GM10248 (cell line): ENCODE measurements around the gene CDH15.

ENCODE experiments used
- CTCF ChIA-PET: fragments of 300-600 bp; sonication (Branson Sonifier 250); formaldehyde crosslinking; extraction: SDS; loops from one replicate; lab custom pipeline; 2021; ENCODE audit warnings: antibody characterized with exemption; lab: Yijun Ruan, JAX
- POLR2A ChIA-PET: fragments of 350-650 bp; sonication (Branson Sonifier 250); formaldehyde crosslinking; extraction: SDS; loops from one replicate; lab custom pipeline; 2020; ENCODE audit warnings: antibody characterized with exemption; lab: Yijun Ruan, JAX
- DNase-seq: peaks from one replicate; pipeline ENCODE4 v3.0.0; 2012; ENCODE audit errors: extremely low spot score
- TF ChIP-seq, protein P1 (sequence below): IDR thresholded peaks from 2 replicates; pipeline ENCODE4 v1.5.1; 2012; ENCODE audit warnings: mild to moderate bottlenecking, low read depth; ENCODE audit errors: extremely low read depth, missing control alignments, control extremely low read depth

CDH15 gene

DNA sequence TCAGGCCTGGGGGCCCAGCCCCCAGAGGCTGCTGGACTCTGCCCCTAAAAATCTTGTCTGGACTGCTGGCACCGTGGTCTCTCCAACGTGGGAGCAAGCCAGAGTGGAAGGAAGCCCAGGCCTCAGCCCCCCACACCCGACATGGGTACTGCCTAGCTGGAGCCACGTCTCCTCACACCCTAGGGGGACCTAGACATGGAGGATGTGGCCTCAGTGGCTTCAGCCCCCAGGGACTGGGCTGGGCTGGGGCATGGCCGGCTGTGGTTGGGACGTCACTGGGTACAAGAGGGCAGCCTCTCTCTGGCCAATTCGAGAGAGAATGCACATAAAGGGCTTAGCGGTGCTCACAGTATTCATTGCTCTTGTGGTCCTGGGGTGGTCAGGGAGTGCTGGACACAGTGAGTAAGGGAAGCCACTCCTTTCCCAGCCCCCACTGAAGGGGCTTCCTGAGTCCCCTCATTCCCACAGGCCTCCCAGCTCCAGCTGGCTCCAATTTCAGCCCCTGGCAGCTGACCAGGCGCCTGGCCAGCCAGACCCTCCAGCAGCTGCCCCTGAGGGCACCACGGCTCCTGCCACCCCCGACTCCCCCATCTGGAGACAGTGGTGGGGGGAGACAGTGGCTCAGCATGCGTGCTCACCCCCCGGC lies 1.1 kb downstream of the CDH15 start:
- ChIA-PET CTCF (interaction anchor here (1.2 kb wide), 1 partner anchor 435 kb away, joined by 3 read pairs; no protein-coding TSS in a partner anchor), POLR2A (no interaction called here)
- no peak for DNase-seq
- TF ChIP-seq, protein P1, sequence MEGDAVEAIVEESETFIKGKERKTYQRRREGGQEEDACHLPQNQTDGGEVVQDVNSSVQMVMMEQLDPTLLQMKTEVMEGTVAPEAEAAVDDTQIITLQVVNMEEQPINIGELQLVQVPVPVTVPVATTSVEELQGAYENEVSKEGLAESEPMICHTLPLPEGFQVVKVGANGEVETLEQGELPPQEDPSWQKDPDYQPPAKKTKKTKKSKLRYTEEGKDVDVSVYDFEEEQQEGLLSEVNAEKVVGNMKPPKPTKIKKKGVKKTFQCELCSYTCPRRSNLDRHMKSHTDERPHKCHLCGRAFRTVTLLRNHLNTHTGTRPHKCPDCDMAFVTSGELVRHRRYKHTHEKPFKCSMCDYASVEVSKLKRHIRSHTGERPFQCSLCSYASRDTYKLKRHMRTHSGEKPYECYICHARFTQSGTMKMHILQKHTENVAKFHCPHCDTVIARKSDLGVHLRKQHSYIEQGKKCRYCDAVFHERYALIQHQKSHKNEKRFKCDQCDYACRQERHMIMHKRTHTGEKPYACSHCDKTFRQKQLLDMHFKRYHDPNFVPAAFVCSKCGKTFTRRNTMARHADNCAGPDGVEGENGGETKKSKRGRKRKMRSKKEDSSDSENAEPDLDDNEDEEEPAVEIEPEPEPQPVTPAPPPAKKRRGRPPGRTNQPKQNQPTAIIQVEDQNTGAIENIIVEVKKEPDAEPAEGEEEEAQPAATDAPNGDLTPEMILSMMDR = no peak

DNA sequence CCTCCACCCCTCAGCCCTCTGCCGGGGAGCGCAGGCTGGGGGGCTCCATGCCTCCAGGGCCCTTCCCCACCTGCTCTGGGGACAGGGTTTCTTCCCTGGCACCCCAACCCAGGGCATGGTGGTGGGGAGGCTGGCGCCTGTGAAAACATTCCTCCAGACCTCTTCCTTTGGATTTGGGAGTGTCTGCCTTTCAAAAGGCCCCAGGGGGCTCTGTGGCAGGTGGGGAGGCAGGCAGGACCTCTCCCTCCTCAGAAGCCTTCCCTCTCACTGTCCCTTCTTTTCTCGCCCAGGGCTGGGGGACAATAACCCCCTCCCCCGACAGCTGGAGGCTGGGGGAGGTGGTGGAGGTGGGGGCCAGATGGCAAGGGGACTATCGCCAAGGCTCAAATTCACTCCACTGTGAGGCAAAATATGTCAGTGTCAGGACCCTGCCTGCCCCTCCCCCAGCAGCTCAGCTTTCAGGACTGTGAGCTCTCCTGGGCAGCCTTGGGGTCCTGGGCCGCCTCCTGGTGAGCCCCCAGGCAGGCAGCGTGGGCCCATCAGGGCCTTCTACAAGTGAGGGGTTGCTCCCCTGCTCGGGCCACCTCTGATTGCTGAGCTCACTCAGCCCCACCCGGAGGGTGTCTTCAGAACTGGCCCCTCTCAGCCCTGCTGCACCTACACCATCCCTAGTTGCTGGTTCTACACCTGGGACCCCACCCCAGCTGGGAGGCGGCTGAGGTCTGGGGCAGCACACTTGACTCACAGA lies 1.8 kb downstream of the CDH15 start:
- CTCF ChIA-PET = interaction anchor here (1.2 kb wide), 1 partner anchor 436 kb away, joined by 3 read pairs; no protein-coding TSS in a partner anchor

DNA sequence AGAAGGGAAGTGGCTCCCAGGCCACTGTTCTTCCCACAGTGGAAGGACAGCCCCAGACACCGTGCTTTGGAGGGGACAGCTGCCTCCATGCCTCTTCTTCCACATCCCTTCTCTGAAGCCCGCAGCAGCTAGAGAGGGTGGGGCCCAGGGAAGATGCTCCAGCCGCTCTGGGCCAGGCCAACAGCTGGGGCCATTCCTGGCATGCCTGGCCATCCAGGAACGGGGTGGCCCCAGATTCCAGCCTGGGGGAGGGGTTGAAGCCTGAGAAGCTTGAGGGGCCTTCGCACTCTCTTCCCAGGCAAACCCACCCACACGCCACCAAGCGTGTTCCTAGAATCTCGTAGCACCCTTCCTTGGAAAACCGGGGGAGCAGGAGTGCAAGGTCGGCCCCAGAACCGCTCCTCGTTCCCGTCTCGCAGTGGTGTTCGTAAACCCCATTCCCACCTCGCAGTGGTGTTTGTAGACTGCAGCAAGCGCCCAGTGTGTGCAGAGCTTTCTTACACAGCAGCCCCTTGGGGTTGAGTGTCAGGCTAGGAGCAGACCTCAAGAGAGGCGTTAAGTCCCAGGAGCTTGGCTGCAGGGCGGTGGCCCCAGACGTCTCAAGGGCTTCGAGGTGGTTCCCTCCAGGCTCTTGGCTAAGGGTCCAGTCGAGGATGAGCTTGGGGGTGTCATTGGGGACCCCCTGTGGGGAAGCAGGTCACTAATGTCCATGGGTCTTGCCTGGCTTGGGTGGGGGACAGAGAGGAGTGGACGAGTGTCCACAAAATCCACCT lies 2.7 kb downstream of the CDH15 start:
- POLR2A ChIA-PET = interaction anchor here (0.8 kb wide), 1 partner anchor 18 kb away, joined by 4 read pairs; no protein-coding TSS in a partner anchor
- DNase-seq = no peak
- CTCF ChIA-PET = no interaction called here
- TF ChIP-seq, protein P1 = no peak

More for the DNA sequence above, 1.8 kb downstream of the CDH15 start:
- POLR2A ChIA-PET = interaction anchor here (0.8 kb wide), 1 partner anchor 19 kb away, joined by 4 read pairs; no protein-coding TSS in a partner anchor
- TF ChIP-seq, protein P1 = no peak
- no peak for DNase-seq

DNA sequence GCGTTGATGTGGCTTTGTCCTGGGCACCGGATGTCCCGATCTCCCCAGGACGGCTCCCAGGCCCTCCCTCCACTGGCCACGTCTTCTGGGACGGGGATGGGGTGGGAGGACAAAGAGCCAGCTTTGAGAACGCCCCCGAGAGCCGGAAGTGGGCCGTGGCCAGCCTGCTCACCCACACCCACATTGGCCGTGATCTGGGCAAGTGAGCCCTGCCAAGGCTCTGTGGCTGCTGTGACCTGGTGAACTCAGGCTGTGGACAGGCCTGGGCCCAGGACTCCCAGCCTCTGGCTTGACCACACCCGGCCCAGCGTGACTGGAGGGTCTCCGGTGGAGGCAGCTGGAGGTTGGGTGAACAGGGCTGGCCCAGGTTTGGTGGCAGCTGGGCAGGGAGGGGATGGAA lies 3.3 kb downstream of the CDH15 start:
- ChIA-PET CTCF (interaction anchor here (0.7 kb wide), 1 partner anchor 241 kb away, joined by 3 read pairs; no protein-coding TSS in a partner anchor), POLR2A (no interaction called here)
- no peak for DNase-seq
- TF ChIP-seq, protein P1 = no peak

DNA sequence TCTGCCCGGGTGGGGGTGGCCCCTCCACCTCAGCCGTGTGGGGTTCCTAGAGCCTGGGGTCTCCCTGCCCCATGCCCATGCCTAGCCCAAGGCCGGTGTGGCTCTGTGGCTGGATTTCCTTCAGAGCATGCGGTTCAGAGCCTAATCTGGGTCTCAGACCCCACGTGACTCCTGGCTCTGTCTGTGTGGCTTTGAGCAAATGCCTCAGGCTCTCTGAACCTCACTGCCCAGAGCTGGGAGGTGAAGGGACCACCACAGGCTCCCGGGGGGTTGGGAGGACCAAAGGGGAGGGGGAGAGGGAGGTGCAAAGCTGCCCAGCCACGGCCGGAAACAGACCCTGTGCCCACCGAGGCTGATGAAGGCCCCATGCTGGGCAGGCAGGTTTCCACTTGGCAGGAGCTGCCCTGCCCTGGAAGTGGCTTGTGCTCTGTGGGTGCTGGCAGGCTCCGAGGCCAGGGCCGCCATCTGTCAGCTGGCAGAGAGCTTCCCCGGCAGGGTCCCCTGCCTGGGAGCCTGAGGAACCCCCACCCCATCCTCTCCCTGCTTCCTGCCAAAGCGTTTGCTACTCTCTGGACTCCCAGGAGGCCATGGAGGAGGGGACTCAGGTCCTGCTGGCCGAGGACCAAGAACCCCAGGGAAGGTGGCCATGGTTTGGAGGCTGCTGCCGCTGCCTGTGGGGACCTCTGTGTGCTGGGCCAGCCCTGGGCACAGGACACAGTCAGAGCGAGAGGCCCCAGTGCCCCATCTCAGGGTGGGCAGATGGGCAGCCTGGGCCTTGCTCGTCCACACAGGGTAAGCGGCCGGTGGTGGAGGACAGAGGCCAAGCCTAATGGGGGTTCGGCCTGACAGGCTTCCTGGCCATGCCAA lies 4.0 kb downstream of the CDH15 start:
- TF ChIP-seq, protein P1 = no peak
- ChIA-PET CTCF (interaction anchor here (0.7 kb wide), 1 partner anchor 242 kb away, joined by 3 read pairs; no protein-coding TSS in a partner anchor), POLR2A (no interaction called here)
- no peak for DNase-seq
